Amygdala (tissue), 56 donors: ENCODE results near the gene PYY.
"Not testable (repeated sequence)": the region's sequence is repeated elsewhere in the genome, so short reads cannot be mapped to it uniquely, and the experiment has no call there.

Source experiments
- DNase-seq, 56 donors: peaks; one replicate each; lab custom pipeline; 2025; lab: John Stamatoyannopoulos, UW

The PYY gene

GRCh38 chr17:43953746-43954145 lies at the start of gene PYY:
PYY (minus strand) TSS chr17:43953940; CDS start chr17:43953483, 457 bp downstream.
- DNase-seq = no peak

- DNase-seq = no peak
Observed at GRCh38 chr17:44002141-44002848, 48.6 kb upstream of the PYY start.

DNA sequence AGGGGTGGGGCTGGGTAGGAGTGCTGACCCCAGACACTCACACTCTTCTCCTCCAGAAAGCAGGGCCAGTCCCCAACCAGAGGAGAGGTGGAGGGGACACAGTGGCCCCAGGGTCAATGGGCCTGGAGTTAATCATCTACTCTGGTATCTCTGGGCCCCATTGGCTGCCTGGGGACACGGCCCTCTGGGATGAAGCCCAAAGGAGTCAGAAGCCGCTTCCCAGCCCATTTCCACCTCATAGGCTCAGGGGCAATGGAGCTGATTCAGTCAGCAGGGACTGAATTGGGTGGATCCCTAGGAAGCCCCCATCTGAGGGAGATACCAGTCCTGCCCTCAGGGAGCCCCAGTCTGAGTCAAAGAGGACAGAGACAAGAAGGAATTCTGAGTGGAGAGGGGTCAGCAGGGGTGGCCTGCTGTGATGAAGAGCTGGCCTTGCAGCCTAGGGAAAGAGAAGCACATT lies 47.8 kb upstream of the PYY start:
- no peak for DNase-seq

DNA sequence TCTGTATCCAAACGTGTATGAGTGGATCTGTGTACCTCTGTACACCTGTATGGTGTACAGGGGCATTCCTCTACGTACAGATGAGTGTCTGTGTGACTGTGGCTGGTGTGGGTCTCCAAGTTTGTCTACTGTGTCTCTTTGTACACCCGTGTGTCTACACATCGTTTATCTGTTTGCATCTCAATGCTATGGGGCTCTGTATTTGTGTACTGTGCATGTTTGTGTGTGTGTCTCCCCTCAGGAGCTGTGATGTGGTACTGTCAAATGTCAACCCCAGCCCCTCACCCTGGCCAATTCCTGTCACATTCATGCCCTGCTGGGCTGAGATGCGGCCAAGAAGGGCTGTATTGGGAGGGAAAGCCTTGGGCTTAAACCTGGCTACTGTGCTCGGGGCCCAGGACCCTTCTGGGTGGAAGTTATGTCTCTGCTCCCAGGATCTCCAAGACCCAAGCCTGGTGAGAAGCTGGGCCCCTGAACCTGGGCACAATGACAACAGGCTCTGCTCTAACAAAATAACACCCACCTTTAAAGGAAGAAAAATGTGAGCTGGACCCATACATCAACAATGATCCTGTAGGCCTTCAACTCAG lies 47.2 kb upstream of the PYY start:
- no peak for DNase-seq

- DNase-seq = no peak
Observed at GRCh38 chr17:44000141-44000860, 46.6 kb upstream of the PYY start.

GRCh38 chr17:43999024-43999423 lies 45.3 kb upstream of the PYY start:
- DNase-seq = no peak

- DNase-seq = no peak
Observed at GRCh38 chr17:43998552-43998951, 44.8 kb upstream of the PYY start.

DNA sequence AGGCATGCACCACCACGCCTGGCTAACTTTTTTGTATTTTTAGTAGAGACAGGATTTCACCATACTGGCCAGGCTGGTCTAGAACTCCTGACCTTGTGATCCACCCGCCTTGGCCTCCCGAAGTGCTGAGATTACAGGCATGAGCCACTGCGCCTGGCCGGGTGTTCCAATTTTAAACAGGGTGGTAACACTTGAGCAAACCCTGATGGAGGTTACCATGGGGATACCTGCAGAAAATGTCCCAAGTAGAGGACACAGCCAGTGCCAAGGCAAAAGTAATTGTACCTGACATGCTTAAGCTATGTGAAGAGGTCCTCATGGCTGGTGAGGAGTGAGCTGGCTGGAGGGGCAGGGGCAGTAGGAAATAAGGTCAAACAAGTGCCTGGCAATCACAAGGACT lies 43.4 kb upstream of the PYY start:
- not testable (repeated sequence) for DNase-seq

GRCh38 chr17:43995150-43995471 lies 41.4 kb upstream of the PYY start:
- DNase-seq = no peak

DNA sequence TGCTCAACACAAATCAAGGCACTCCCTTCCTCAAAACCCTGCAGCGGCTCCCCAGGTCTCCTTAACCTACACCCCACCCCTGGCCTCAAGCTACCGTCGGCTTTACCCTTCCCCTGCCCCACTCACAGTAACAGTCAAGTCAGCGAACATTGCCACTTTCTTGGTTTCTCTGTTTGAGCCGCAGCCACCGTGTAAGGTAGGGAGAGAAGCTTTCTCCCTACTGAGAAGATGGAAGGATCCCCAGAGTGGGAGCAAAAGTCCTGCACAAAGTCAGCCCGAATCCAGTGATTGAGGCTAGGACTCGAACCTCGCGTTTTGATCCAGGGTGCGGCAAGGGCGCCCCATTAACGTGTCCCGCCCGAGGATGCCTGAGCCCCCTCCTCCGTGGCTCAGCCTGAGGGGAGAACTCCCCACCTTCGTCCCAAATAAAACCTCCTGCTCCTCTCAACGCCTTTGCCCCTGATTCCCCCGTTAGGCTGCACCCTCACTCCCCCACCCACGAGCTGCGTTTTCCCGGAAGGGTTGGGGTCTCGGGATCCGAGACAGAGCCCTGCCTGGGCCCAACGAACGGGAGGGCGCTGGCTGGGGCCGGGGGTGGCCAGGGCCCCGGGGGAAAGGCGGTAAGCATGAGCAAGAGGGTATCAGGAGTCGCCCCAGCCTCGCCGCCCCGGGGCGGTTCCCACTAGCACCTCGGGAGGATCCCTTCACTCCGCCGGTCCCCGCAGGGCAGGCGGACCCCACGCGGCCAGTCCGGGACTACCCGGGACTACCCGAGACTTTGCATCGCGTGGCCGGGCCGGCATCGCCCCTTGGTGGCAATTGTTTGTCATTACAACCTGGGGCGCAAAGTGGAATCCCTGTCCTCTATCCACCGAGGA lies 40.8 kb upstream of the PYY start:
- peak in 49 of 56 donors; percentile 2 to 78 (median 39) for DNase-seq

DNA sequence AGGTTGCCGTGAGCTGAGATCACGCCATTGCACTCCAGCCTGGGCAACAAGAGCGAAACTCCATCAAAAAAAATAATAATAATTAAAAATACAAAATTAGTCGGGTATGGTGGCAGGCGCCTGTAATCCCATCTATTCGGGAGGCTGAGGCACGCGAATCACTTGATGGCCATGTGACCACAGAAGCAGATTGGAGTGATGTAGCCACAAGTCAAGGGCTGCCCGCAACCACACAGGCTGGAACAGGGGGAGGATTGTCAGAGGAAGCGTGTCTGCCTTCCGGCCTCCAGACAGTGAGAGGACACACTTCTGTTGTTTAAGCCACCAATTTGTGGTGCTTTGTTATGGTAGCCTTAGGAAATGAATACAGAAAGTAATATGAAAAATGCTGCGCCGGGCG lies 38.9 kb upstream of the PYY start:
- no peak for DNase-seq

- no peak for DNase-seq
Observed at GRCh38 chr17:43988301-43988700, 34.6 kb upstream of the PYY start.

DNA sequence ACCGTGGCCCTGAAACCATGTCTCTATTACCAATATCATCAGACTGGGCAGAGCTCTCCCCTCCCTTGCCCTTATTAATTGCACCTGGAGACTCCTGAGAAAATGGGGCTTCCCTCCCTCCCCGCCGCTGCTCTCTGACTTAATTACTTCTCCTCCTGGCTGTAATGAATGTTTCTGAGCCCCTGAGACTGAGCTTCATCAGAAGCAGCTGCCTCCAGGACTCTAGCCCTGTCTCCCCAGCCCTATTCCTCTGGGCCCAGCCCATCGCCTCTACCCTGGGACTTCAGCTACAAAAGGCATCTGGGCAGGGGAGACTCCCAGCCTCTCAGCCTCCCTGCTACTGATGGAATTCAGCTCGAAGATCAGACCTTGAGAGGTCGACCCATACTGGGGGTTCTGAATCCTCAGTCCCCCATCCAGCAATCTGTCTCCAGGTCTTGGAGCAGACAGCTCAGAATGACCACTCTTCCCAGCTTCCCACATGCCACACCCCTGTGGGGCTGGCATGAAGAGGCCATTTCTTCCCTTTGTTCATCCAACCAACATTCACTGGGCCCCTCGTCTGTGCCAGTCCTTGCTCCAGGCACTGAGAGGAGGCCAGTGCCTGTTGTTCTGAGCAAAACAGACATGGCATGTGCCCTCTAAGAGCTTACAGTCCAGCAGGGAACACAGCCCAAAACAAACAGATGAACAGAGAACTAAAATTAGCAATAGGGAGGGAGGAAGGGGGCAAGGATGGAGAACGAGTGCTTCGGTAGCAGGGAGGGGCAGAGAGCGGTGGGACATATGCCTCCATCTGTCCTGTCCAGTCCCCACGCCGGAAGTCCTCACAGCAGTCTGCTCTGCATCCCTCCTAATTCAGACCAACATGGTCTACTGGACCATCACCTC lies 33.6 kb upstream of the PYY start:
- DNase-seq = no peak

DNA sequence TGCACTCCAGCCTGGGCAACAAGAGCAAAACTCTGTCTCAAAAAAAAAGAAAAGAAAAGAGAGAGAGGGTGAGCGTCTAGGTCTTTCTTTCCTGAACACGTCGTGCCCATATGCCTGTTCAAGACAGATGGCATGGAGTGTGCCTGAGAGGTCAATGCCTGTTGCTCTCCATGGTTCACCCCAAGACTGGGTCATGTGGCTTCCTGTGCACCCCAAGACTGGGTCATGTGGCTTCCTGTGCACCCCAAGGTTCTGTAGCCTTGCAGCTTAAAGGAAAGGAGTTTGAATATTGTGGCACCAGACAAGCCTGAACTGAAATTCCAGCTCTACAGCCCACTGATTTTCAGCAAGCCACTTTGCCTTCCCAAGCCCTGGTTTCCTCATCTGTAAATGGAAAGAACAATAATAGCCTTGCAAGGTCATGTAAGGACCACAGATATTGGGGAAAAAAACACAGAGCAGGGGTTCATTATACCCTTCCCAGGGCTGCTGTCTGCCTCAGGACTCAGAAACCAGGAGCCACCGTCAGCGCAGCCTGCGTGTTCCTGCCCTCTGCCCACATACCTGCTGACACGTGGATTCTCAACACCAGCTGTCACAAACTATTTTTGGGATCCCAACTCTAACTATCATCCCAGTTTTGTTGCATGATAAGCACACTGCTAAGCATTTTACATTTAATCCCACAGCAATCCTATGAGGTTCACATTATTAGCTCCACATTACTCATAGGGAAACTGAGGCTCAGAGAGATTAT lies 32.7 kb upstream of the PYY start:
- peak in 4 of 56 donors; percentile 7 to 16 (median 14) for DNase-seq

DNA sequence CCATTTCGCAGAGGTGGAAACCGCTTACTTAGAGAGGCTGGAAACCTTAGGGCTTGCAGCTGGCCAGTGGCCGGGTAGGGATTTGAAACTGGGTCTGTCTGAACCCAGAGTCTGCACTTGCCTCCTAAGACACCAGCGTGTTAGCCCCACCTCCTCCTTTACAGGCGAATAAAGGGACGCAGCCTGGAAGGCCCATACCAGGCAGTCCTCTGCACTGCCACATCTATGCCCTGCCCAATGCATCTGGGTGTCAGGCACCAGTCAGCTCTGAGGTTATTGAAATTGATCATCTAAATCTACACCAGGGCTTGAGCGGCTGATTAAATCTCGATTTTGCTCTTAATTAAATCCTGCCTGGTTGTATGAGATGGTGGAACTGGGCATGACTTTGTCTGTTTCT lies 30.8 kb upstream of the PYY start:
- DNase-seq = no peak

DNA sequence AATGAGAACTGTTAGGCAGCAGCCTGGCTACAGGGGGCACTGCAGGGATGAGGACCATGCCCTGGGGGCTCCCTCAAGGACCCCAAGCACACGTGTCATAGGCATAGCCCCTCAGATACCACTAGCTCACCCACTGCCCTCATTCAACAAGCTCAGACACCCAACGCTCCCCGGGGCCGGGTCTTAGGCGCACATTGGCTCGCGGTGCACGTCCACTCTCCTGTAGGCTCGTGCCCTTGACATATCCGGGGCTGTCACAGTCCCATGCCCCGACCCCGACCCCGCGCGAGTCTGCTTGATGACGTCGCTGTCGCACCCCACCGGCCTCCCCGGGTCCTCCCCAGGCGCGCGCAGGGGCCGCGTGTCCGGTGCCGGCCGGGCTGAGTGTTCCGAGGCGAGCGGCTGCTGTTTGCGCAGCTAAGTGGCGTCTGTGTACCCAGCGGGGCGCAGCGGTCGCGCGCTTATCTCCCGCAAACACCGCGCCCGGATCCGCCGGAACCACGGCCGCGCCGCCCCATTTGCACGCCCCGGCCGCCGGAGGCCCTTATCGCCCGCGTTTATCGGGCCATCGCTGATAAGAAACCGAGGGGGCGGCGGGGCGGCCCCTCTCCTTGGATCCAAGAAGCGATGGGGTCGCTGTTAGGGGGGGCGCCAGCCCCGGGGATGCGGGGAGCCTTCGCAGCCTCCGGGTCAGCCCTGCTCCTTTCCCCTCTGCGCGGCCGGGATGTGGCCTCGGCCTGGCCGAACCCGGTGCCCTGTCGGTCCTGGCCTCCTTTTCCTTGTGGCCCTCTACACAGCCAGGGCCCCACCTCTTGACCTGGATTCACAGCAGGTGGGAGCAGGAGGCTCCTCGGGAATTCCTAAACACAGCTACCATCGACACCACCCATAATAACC lies 30.0 kb upstream of the PYY start:
- DNase-seq = peak in 6 of 56 donors; percentile 15 to 39 (median 20)

GRCh38 chr17:43983196-43983514 lies 29.4 kb upstream of the PYY start:
- DNase-seq = no peak

- no peak for DNase-seq
Observed at GRCh38 chr17:43982171-43982570, 28.4 kb upstream of the PYY start.
